Epithelial cell of esophagus (primary cell): ENCODE results near the gene ENPP1.
A peak's percentile ranks its signal among the peaks of the same experiment; 100 is the strongest.
"Not testable (repeated sequence)": the region's sequence is repeated elsewhere in the genome, so short reads cannot be mapped to it uniquely, and the experiment has no call there.

Experiments
- DNase-seq: peaks from one replicate; pipeline ENCODE4 v3.0.0; 2010; ENCODE audit warnings: low read depth
- H3K4me3 ChIP-seq: 2 replicates; pipeline ENCODE4 v1.5.1; 2011; ENCODE audit warnings: mild to moderate bottlenecking, low read length, control low read depth
- CTCF ChIP-seq: IDR thresholded peaks from 2 replicates; pipeline ENCODE4 v1.5.1; 2011; ENCODE audit warnings: low read depth, mild to moderate bottlenecking, low read length, control low read depth, inconsistent platforms; ENCODE audit not compliant: insufficient read depth; ENCODE audit errors: missing control alignments

ENPP1 gene

GRCh38 chr6:131909408-131910218, 101.8 kb downstream of the ENPP1 start:
- peak; percentile 95 for TF ChIP-seq CTCF
- H3K4me3 ChIP-seq = no peak overlapping the region
- peak; percentile 72 for DNase-seq

- DNase-seq = no peak
- no peak for TF ChIP-seq CTCF
- no peak overlapping the region for H3K4me3 ChIP-seq
Observed at GRCh38 chr6:131910219-131910589, 102.4 kb downstream of the ENPP1 start.

- TF ChIP-seq CTCF = no peak
- H3K4me3 ChIP-seq = no peak overlapping the region
- DNase-seq = no peak
Observed at GRCh38 chr6:131910956-131911355, 103.1 kb downstream of the ENPP1 start.

- DNase-seq = no peak
- no peak overlapping the region for H3K4me3 ChIP-seq
- TF ChIP-seq CTCF = no peak
Observed at GRCh38 chr6:131911951-131912350, 104.1 kb downstream of the ENPP1 start.

- H3K4me3 ChIP-seq = no peak overlapping the region
- no peak for TF ChIP-seq CTCF
- peak; percentile 80 for DNase-seq
Observed at GRCh38 chr6:131914234-131914633, 106.4 kb downstream of the ENPP1 start.

- peak; percentile 82 for DNase-seq
- TF ChIP-seq CTCF = peak; percentile 91
- H3K4me3 ChIP-seq = no peak overlapping the region
Observed at GRCh38 chr6:131914967-131915751, 107.3 kb downstream of the ENPP1 start.

GRCh38 chr6:131916091-131916796, 108.4 kb downstream of the ENPP1 start:
- not testable (repeated sequence) for H3K4me3 ChIP-seq, DNase-seq
